Left ventricle myocardium inferior (tissue), 1 donor: ENCODE data around the gene VCP. TPM values are rescaled to one million over a fixed set of nuclear protein-coding genes. Genes with fewer than 3 reads are reported as not detected.

ENCODE experiments used
- DNase-seq: peaks from one replicate; pipeline ENCODE4 v3.0.0-alpha.2; 2020
- H3K27ac ChIP-seq: fragments of 200-600 bp; replicated peaks from 2 replicates; pipeline ENCODE4 v1.8.0; 2021
- H3K27me3 ChIP-seq: fragments of 200-600 bp; 2 replicates; pipeline ENCODE4 v1.8.0; 2021; ENCODE audit warnings: low read depth
- H3K36me3 ChIP-seq: fragments of 200-600 bp; 2 replicates; pipeline ENCODE4 v1.8.0; 2021
- H3K4me1 ChIP-seq: fragments of 200-600 bp; 2 replicates; pipeline ENCODE4 v1.8.0; 2021
- H3K4me3 ChIP-seq: fragments of 200-600 bp; 2 replicates; pipeline ENCODE4 v1.8.0; 2021; ENCODE audit warnings: mild to moderate bottlenecking, moderate library complexity
- H3K9me3 ChIP-seq: fragments of 200-600 bp; replicated peaks from 2 replicates; pipeline ENCODE4 v1.8.0; 2021
- intact Hi-C: fragments of 100-400 bp; cut with micrococcal nuclease; formaldehyde crosslinking; loops from one replicate; pipeline ENCODE4 v1.11.0; 2022
- total RNA-seq: library from RNA; stranded (reverse); fragmentation: NEBNext Ultra II Directional; extraction: Animal tissue kit (Norgen Biotek cat#: 25700); gene quantifications from one replicate; pipeline ENCODE4 v1.2.1, GENCODE V29; 2021
- TF ChIP-seq, protein P1 (sequence below): fragments of 200-600 bp; IDR thresholded peaks from 2 replicates; pipeline ENCODE4 v1.8.0; 2021; ENCODE audit warnings: antibody characterized with exemption, mild to moderate bottlenecking, borderline replicate concordance
- donor health status: DM: no; HTN: yes; CAD: no; lungs with severe emphysema.

The VCP gene
- total RNA-seq, 1 donor from 2014 or later: 253 TPM

DNA sequence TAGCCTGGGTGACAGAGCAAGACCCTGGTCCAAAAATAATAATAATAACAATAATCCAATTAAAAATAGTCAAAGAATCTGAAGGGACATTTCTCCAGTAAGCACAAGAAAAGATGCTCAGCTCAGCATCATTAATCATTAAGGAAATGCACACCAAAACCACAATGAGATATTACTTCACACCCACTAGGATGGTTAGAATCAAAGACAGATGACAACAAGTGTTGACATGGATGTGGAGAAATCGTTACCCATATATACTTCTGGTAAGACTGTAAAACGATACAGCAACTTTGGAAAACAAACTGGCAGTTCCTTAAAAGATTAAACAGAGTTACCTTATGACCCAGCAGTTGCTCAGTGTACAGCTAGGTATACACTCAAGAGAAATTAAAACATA lies 12.7 kb upstream of the VCP start:
- DNase-seq: no peak
- H3K27me3 ChIP-seq: no peaks in the 10 kb centered on the region
- H3K4me1 ChIP-seq: peaks cover 6% of the 10 kb centered on the region
- no peak overlapping the region for H3K4me3 ChIP-seq
- H3K9me3 ChIP-seq: no peaks in the 10 kb centered on the region
- peaks cover 28% of the 10 kb centered on the region for H3K36me3 ChIP-seq
- intact Hi-C loops: no loop called here
- H3K27ac ChIP-seq: no peak overlapping the region
- TF ChIP-seq, protein P1, sequence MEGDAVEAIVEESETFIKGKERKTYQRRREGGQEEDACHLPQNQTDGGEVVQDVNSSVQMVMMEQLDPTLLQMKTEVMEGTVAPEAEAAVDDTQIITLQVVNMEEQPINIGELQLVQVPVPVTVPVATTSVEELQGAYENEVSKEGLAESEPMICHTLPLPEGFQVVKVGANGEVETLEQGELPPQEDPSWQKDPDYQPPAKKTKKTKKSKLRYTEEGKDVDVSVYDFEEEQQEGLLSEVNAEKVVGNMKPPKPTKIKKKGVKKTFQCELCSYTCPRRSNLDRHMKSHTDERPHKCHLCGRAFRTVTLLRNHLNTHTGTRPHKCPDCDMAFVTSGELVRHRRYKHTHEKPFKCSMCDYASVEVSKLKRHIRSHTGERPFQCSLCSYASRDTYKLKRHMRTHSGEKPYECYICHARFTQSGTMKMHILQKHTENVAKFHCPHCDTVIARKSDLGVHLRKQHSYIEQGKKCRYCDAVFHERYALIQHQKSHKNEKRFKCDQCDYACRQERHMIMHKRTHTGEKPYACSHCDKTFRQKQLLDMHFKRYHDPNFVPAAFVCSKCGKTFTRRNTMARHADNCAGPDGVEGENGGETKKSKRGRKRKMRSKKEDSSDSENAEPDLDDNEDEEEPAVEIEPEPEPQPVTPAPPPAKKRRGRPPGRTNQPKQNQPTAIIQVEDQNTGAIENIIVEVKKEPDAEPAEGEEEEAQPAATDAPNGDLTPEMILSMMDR: no peak

DNA sequence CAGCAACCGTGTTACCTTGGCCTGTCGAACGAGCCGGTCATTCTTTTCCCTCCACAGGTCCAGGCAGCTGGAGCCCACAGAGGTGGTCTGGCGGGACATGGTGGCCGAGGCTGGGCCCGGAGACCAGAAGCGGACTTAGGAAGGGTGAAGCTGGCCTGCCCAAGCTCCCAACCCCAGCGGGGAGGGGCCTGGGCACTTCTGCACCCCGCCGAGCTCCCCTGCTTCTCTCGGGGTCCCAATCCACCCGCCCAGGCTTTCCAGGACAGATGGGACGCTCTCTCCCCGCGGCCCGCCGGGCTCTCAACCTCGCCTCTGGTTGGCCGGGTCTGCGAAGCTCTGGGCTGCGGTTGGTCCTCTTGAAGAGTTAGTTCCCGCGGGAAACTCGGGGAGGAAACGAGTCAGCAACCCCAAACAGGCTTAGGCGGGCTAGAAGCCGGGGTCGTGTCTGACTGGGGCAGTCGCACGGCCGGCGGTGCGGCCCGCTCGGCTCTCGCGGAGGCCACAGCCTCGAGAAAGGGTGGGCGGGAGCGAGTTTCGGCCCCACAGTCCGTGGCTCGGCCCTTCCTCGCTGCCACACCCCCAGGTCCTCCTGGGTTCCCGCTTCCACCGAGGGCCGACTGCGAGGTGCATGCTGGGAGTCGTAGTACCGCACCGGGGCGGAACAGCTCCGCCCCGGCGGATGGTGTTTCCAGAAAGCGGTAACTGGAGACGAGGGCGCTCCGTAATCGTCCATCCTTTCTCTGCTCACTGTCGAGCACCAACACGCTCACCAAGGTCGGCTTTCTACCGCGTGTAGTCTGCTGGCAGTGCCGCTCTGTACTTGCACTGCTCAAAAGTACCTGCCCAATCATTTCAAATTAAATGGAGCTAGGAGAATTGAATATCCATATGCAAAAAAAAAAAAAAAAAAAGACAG lies 7.3 kb upstream of the VCP start, which contains the start of gene FANCG:
TSS of gene FANCG (minus strand) at position 517 of the 916 bp plus-strand sequence. CDS start at position 99, 418 bp downstream.
- peaks cover 27% of the 10 kb centered on the region for H3K4me1 ChIP-seq
- H3K9me3 ChIP-seq: no peaks in the 10 kb centered on the region
- peak within 1 kb of the TSS; percentile 86 for H3K27ac ChIP-seq
- peak within 1 kb of the TSS; percentile 94 for H3K4me3 ChIP-seq
- DNase-seq: peak; percentile 93
- peaks cover 15% of the 10 kb centered on the region for H3K36me3 ChIP-seq
- intact Hi-C loops: no loop called here
- TF ChIP-seq, protein P1: no peak
- no peaks in the 10 kb centered on the region for H3K27me3 ChIP-seq

DNA sequence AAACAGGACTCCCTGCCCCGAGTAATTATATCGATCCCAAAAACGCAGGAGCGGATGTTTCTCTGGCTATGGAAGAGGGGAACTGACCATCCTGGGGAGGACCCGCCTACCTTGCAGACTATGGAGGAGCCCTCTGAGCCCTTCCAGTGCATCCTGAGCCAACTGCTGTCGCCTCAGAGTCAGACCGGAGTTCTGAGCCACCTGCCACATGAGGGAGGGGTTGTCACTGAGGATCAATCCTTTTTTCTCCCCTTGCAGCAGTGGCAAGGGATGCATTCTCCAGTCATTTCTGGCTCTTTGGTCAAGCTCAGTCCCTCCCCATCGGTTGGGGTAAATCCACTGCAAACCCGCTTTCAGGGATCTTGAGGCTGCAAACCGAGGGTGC lies 6.6 kb upstream of the VCP start:
- Histone ChIP-seq H3K4me3 (peak overlapping the region; percentile 94), H3K27ac (peak overlapping the region; percentile 86), H3K36me3 (peaks cover 15% of the 10 kb centered on the region), H3K27me3 (no peaks in the 10 kb centered on the region), H3K4me1 (peaks cover 27% of the 10 kb centered on the region), H3K9me3 (no peaks in the 10 kb centered on the region)
- TF ChIP-seq, protein P1: no peak
- intact Hi-C loops: no loop called here
- no peak for DNase-seq

DNA sequence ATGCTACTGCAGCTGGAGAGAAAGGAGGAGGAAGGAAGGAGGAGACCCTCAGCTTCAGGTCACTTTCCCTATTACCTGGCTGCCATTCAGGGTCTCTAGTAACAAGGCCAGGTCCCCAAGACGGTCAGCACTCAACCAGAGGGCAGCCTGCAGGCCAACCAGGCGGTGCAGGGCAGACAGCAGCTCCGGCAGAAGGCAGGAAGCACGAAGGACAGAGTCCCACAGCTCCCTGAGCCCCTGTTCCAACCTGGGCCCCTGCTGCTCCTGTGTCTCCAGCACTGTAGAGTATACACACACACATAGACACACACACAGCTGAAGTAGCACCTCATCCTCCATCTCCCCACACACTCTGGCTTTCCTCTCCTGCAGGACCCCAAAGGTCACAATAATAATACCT lies 5.6 kb upstream of the VCP start:
- no peak overlapping the region for H3K27ac ChIP-seq
- TF ChIP-seq, protein P1: no peak
- H3K9me3 ChIP-seq: no peaks in the 10 kb centered on the region
- DNase-seq: no peak
- peaks cover 29% of the 10 kb centered on the region for H3K4me1 ChIP-seq
- H3K36me3 ChIP-seq: peaks cover 15% of the 10 kb centered on the region
- no peak overlapping the region for H3K4me3 ChIP-seq
- H3K27me3 ChIP-seq: no peaks in the 10 kb centered on the region
- intact Hi-C loops: no loop called here

DNA sequence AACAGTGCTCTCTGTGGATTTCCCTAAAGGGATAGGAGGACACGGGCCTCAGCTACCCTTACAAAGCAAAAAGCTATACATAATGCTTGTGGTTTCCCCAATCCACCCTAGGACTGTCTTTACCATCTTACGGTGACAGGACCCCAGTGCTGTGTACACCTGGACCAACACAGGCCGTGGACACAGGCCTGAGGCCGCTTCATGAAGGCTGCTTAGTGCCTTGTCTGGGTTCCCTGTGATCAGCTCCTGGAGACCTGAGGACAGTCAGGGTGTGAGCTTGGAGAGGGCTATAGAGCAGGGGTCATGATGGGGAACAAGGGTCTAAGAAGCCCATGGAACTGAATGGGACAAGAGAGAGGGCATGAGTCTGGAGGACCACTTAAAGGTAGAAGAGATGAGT lies 4.4 kb upstream of the VCP start:
- Histone ChIP-seq H3K27ac (no peak overlapping the region), H3K9me3 (no peaks in the 10 kb centered on the region), H3K4me3 (no peak overlapping the region), H3K36me3 (peaks cover 15% of the 10 kb centered on the region), H3K4me1 (peaks cover 38% of the 10 kb centered on the region), H3K27me3 (no peaks in the 10 kb centered on the region)
- intact Hi-C loops: no loop called here
- TF ChIP-seq, protein P1: no peak
- no peak for DNase-seq
